SK-N-SH (cell line): ENCODE measurements around the gene LRSAM1. TPM values are rescaled to one million over a fixed set of nuclear protein-coding genes. Genes with fewer than 3 reads are reported as not detected.

ENCODE experiments used
- CTCF ChIA-PET: fragments of 300-600, 350-600 bp; formaldehyde crosslinking; extraction: SDS; loops from one replicate; lab custom pipeline; 2021; lab: Yijun Ruan, JAX
- POLR2A ChIA-PET: fragments of 350-600 bp; sonication (Branson Sonifier 250); formaldehyde crosslinking; extraction: SDS; loops from one replicate; lab custom pipeline; 2020; ENCODE audit warnings: antibody characterized with exemption, inconsistent platforms; lab: Yijun Ruan, JAX
- DNase-seq: peaks from one replicate; pipeline ENCODE4 v3.0.0; 2012
- H2AFZ ChIP-seq: fragments of 200-600 bp; sonication (generic); 2 replicates; pipeline ENCODE4 v1.8.1; 2016; ENCODE audit warnings: antibody characterized with exemption, mild to moderate bottlenecking, low read depth
- H3F3A ChIP-seq: fragments of 200-600 bp; sonication (generic); replicated peaks from 2 replicates; pipeline ENCODE3; 2016; ENCODE audit warnings: antibody characterized with exemption, mild to moderate bottlenecking; ENCODE audit not compliant: insufficient read depth
- H3K27ac ChIP-seq, 2 experiments: fragments of 200-500 bp in 1 of 2; fragments of 200-600 bp in 1 of 2; sonication (Bioruptor generic) in 1 of 2; sonication (generic), shearing (Covaris generic) in 1 of 2; 2 replicates each; pipeline versions ENCODE4 v1.5.1 to v1.6.1; 2014 to 2016; ENCODE audit warnings: low read depth in 2 of 2, inconsistent platforms in 1 of 2, low read length in 1 of 2, mild to moderate bottlenecking in 1 of 2, mixed read lengths in 1 of 2
- H3K27me3 ChIP-seq: fragments of 200-600 bp; sonication (generic), shearing (Covaris generic); 2 replicates; pipeline ENCODE4 v1.6.1; 2016; ENCODE audit warnings: mixed run types; ENCODE audit not compliant: insufficient read depth
- H3K36me3 ChIP-seq, 2 experiments: fragments of 200-500 bp in 1 of 2; fragments of 200-600 bp in 1 of 2; sonication (Bioruptor generic) in 1 of 2; sonication (generic) in 1 of 2; replicated peaks in 1 of 2; 2 replicates each; pipeline versions ENCODE3 to v1.5.1; 2014 to 2016; ENCODE audit warnings: low read length in 1 of 2, mild to moderate bottlenecking in 1 of 2; ENCODE audit not compliant: insufficient read depth in 2 of 2, control insufficient read depth in 1 of 2
- H3K4me1 ChIP-seq, 2 experiments: fragments of 200-500 bp in 1 of 2; fragments of 200-600 bp in 1 of 2; sonication (Bioruptor generic) in 1 of 2; sonication (generic), shearing (Covaris generic) in 1 of 2; 2 replicates each; pipeline versions ENCODE4 v1.5.1 to v1.6.1; 2014 to 2016; ENCODE audit warnings: low read depth in 1 of 2, low read length in 1 of 2, mixed run types in 1 of 2; ENCODE audit not compliant: insufficient read depth in 2 of 2, control insufficient read depth in 1 of 2
- H3K4me2 ChIP-seq: fragments of 200-600 bp; sonication (generic), shearing (Covaris generic); 2 replicates; pipeline ENCODE4 v1.6.1; 2017; ENCODE audit warnings: mixed run types
- H3K4me3 ChIP-seq, 2 experiments: fragments of 200-500 bp in 1 of 2; fragments of 200-600 bp in 1 of 2; sonication (Bioruptor generic) in 1 of 2; sonication (generic), shearing (Covaris generic) in 1 of 2; 2 replicates each; pipeline versions ENCODE4 v1.5.1 to v1.8.1; 2014 to 2016; ENCODE audit warnings: low read depth in 2 of 2, inconsistent platforms in 1 of 2, low read length in 1 of 2, mild to moderate bottlenecking in 1 of 2, mixed read lengths in 1 of 2, moderate library complexity in 1 of 2
- H3K79me2 ChIP-seq: fragments of 200-600 bp; sonication (generic); 2 replicates; pipeline ENCODE4 v1.8.1; 2017; ENCODE audit warnings: mild to moderate bottlenecking; ENCODE audit not compliant: insufficient read depth
- H3K9ac ChIP-seq: fragments of 200-600 bp; sonication (generic); 2 replicates; pipeline ENCODE4 v1.6.1; 2017; ENCODE audit warnings: mixed run types
- H3K9me2 ChIP-seq: fragments of 200-600 bp; sonication (generic); 2 replicates; pipeline ENCODE4 v1.6.1; 2017; ENCODE audit warnings: mixed run types
- H3K9me3 ChIP-seq: fragments of 200-600 bp; sonication (generic); 2 replicates; pipeline ENCODE4 v1.6.1; 2017; ENCODE audit warnings: mixed run types, mild to moderate bottlenecking, moderate library complexity
- H4K20me1 ChIP-seq: fragments of 200-600 bp; sonication (generic); 2 replicates; pipeline ENCODE4 v1.6.1; 2017; ENCODE audit warnings: mild to moderate bottlenecking, mixed run types; ENCODE audit not compliant: insufficient read depth
- CHD2 ChIP-seq: fragments of 150-350 bp; IDR thresholded peaks from 2 replicates; pipeline ENCODE4 v1.6.1; 2018; ENCODE audit warnings: low read length; ENCODE audit not compliant: partially characterized antibody
- ELF1 ChIP-seq: IDR thresholded peaks from 2 replicates; pipeline ENCODE4 v1.4.0; 2012
- EP300 ChIP-seq, 2 experiments: IDR thresholded peaks; 2 replicates each; pipeline versions ENCODE4 v1.4.0 to v1.6.1; 2012; ENCODE audit warnings: borderline replicate concordance in 1 of 2, low read depth in 1 of 2, low read length in 1 of 2
- EZH2phosphoT487 ChIP-seq: fragments of 200-600 bp; sonication (generic); IDR thresholded peaks from 2 replicates; pipeline ENCODE4 v1.6.1; 2017; ENCODE audit warnings: low read depth, mixed run types, mild to moderate bottlenecking, antibody characterized with exemption, moderate library complexity, borderline replicate concordance
- FOSL2 ChIP-seq: IDR thresholded peaks from 2 replicates; pipeline ENCODE4 v1.4.0; 2012; ENCODE audit warnings: low read depth, mild to moderate bottlenecking, moderate library complexity, borderline replicate concordance
- IRF3 ChIP-seq: fragments of 150-350 bp; IDR thresholded peaks from 2 replicates; pipeline ENCODE4 v1.6.1; 2016; ENCODE audit warnings: mild to moderate bottlenecking, low read depth, low read length
- MXI1 ChIP-seq: IDR thresholded peaks from 2 replicates; pipeline ENCODE4 v1.6.1; 2012; ENCODE audit warnings: mild to moderate bottlenecking, low read depth, low read length, improper control_type of control experiment
- NRF1 ChIP-seq: IDR thresholded peaks from 2 replicates; pipeline ENCODE4 v1.6.1; 2012; ENCODE audit warnings: low read depth, mild to moderate bottlenecking, low read length
- POLR2AphosphoS5 ChIP-seq: IDR thresholded peaks from 2 replicates; pipeline ENCODE4 v1.6.1; 2012; ENCODE audit warnings: low read depth, low read length
- REST ChIP-seq: IDR thresholded peaks from 2 replicates; pipeline ENCODE4 v1.6.1; 2012; ENCODE audit warnings: mild to moderate bottlenecking, low read depth, low read length, moderate library complexity
- RXRA ChIP-seq: IDR thresholded peaks from 2 replicates; pipeline ENCODE4 v1.4.0; 2012; ENCODE audit warnings: low read depth, mild to moderate bottlenecking, borderline replicate concordance
- SIN3A ChIP-seq: IDR thresholded peaks from 2 replicates; pipeline ENCODE4 v1.6.1; 2012; ENCODE audit warnings: low read depth, mild to moderate bottlenecking, low read length, moderate library complexity, borderline replicate concordance
- SMC3 ChIP-seq: IDR thresholded peaks from 2 replicates; pipeline ENCODE4 v1.6.1; 2012; ENCODE audit warnings: low read depth, low read length, improper control_type of control experiment
- TAF1 ChIP-seq: IDR thresholded peaks from 2 replicates; pipeline ENCODE4 v1.6.1; 2012; ENCODE audit warnings: low read depth, mild to moderate bottlenecking, low read length, moderate library complexity, borderline replicate concordance
- TCF12 ChIP-seq: IDR thresholded peaks from 2 replicates; pipeline ENCODE4 v1.4.0; 2012
- TEAD4 ChIP-seq: IDR thresholded peaks from 2 replicates; pipeline ENCODE4 v1.4.0; 2012; ENCODE audit warnings: mild to moderate bottlenecking, borderline replicate concordance; ENCODE audit not compliant: insufficient read depth
- YY1 ChIP-seq: IDR thresholded peaks from 2 replicates; pipeline ENCODE4 v1.4.0; 2012; ENCODE audit warnings: low read depth, mild to moderate bottlenecking
- WGBS: methylation state at CpG from one replicate; pipeline ENCODE4 v1.1.6; 2017; ENCODE audit warnings: low lambda C conversion rate; 5-methylcytosine and 5-hydroxymethylcytosine counted together
- polyA plus RNA-seq, 3 experiments: library from polyadenylated mRNA; depleted of rRNA; stranded (reverse); fragments of >200 nt; gene quantifications; 2 replicates each; pipeline ENCODE4 v1.2.3, GENCODE V29; 2012
- TF ChIP-seq, protein P1 (sequence below): fragments of 150-350 bp; IDR thresholded peaks from 2 replicates; pipeline ENCODE4 v1.6.1; 2017; ENCODE audit warnings: antibody characterized with exemption, low read length, low read depth, borderline replicate concordance
- TF ChIP-seq, protein P2 (sequence below): IDR thresholded peaks from 2 replicates; pipeline ENCODE4; 2012
- TF ChIP-seq, protein P3 (sequence below): IDR thresholded peaks from 2 replicates; pipeline ENCODE4 v1.4.0; 2012; ENCODE audit warnings: low read depth

The LRSAM1 gene
- polyA plus RNA-seq, 1 of the 3 experiments (the other 2 are of a cell fraction), result 8.0 TPM

GRCh38 chr9:127519301-127520166 lies 68.2 kb downstream of the LRSAM1 start (continued):
- TF ChIP-seq TAF1 (no peak), RXRA (peak; percentile 83; the same call in 1 of the 2 replicates), YY1 (no peak), POLR2AphosphoS5 (peak; percentile 81), REST (0 out of 2 replicates have a peak, but pooled peaks have one; percentile 20), MXI1 (no peak), TCF12 (peak; percentile 88)
- TF ChIP-seq, protein P1, sequence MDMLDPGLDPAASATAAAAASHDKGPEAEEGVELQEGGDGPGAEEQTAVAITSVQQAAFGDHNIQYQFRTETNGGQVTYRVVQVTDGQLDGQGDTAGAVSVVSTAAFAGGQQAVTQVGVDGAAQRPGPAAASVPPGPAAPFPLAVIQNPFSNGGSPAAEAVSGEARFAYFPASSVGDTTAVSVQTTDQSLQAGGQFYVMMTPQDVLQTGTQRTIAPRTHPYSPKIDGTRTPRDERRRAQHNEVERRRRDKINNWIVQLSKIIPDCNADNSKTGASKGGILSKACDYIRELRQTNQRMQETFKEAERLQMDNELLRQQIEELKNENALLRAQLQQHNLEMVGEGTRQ, result no peak
- TF ChIP-seq, all 33 proteins: peak for 18

DNA sequence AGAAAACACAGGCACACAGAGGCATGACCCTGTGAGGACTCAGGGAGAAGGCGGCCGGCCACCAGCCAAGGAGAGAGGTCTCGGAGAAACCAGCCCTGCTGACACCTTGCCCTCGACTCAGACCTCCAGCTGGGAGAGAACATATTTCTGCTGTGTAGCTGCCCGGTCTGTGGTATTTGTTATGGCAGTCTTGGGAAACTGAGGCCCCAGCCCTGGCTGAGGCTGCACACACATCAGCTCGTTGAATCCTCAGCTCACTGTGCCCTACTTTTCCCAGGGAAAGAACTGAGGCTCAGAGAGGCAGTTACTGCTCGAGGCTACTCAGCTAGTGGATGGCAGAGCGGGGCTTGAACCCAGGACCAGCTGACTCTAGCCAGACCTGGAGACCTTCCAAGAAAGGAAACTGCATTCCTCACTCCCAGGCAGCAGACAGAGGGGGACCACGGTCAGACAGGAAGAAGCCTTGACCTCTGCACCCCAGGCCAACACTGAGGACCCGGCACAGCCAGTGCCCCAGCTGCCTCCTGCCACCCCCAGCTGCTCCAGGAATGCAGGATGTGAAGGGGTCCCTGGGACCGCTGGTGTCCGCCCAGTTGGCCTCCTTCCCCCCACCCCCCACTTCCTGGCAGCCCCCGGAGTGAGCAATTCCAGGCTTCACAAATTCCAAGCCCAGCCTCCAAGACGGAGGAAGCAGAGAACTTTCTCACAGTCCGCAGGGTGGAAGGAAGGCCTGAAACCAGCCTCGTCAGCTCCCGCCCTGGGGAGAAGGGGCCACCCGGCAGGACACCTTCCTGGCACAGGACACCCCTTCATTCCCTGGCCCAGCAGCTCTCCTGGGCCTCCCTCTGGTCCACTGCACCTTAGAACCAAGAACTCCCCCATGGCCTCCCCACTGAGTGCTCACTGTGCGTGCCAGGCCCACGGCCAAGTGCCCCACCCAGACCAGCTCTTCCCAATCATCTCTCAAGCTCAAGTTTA lies 69.9 kb downstream of the LRSAM1 start:
- H3K27ac ChIP-seq, result peak overlapping the region; percentile 85 to 99
- no peak overlapping the region for H2AFZ ChIP-seq
- ChIA-PET CTCF (interaction anchor here (0.8 to 1.8 kb wide), 8 partner anchors 9 to 264 kb away, joined by 3 to 6 read pairs (median 4); no protein-coding TSS in a partner anchor), POLR2A (no interaction called here)
- peaks cover 75% of the 10 kb centered on the region for H3F3A ChIP-seq
- H3K27me3 ChIP-seq, result no peaks in the 10 kb centered on the region
- peak overlapping the region; percentile 79 for H3K9ac ChIP-seq
- H3K4me2 ChIP-seq, result peak overlapping the region; percentile 75
- H3K36me3 ChIP-seq, result peaks cover 47 to 57% of the 10 kb centered on the region in 2 experiments
- no peaks in the 10 kb centered on the region for H4K20me1 ChIP-seq
- peaks cover 15 to 35% of the 10 kb centered on the region in 2 experiments; a peak in 3 of 4 replicates for H3K4me1 ChIP-seq
- H3K79me2 ChIP-seq, result peaks cover 66% of the 10 kb centered on the region
- no peak for DNase-seq
- H3K9me2 ChIP-seq, result no peaks in the 10 kb centered on the region
- WGBS, result 22% methylated on average over 17 of the region's 20 CpGs
- no peak overlapping the region for H3K4me3 ChIP-seq
- no peaks in the 10 kb centered on the region for H3K9me3 ChIP-seq
- TF ChIP-seq EZH2phosphoT487 (no peak), FOSL2 (no peak), EP300 (IDR thresholded peaks at IDR 0.05; ENCODE audit: borderline replicate concordance in 1 of 2, low read depth in 1 of 2, low read length in 1 of 2) (peak in 1 of 2 experiments; percentile 74; a peak in 1 of 4 replicates), TCF12 (peak; percentile 77), MXI1 (no peak), SMC3 (no peak), CHD2 (no peak), TEAD4 (peak; percentile 75), SIN3A (no peak), ELF1 (peak; percentile 44; the same call in 1 of the 2 replicates), NRF1 (no peak), IRF3 (no peak)
- TF ChIP-seq, protein P2, sequence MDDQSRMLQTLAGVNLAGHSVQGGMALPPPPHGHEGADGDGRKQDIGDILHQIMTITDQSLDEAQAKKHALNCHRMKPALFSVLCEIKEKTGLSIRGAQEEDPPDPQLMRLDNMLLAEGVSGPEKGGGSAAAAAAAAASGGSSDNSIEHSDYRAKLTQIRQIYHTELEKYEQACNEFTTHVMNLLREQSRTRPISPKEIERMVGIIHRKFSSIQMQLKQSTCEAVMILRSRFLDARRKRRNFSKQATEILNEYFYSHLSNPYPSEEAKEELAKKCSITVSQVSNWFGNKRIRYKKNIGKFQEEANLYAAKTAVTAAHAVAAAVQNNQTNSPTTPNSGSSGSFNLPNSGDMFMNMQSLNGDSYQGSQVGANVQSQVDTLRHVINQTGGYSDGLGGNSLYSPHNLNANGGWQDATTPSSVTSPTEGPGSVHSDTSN, result peak; percentile 57
- TF ChIP-seq, protein P3, sequence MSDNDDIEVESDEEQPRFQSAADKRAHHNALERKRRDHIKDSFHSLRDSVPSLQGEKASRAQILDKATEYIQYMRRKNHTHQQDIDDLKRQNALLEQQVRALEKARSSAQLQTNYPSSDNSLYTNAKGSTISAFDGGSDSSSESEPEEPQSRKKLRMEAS, result peak; percentile 60
